Panc1 (cell line): ENCODE results near the gene CTAGE15. TPM values are rescaled to one million over a fixed set of nuclear protein-coding genes. Genes with fewer than 3 reads are reported as not detected.
A peak's percentile ranks its signal among the peaks of the same experiment; 100 is the strongest.
"Not testable (repeated sequence)": the region's sequence is repeated elsewhere in the genome, so short reads cannot be mapped to it uniquely, and the experiment has no call there.

Source experiments
- ATAC-seq: fragments of 200-7000 bp; cut with Tn5 transposase; 2 replicates; pipeline ENCODE4 v1.9.1; 2020; ENCODE audit warnings: mild to moderate bottlenecking, moderate library complexity
- Bru-seq: library from RNA; stranded (reverse); fragments of 400-500 nt; gene quantifications from one replicate; lab custom pipeline; 2021; lab: Mats Ljungman, UMichigan
- BruChase-seq, 2 experiments: library from RNA; stranded (reverse); fragments of 400-500 nt; gene quantifications; one replicate each; lab custom pipeline; 2021; lab: Mats Ljungman, UMichigan
- BruUV-seq: library from RNA; stranded (reverse); fragments of 400-500 nt; replicated peaks from 2 replicates; lab custom pipeline; 2021; lab: Mats Ljungman, UMichigan
- CTCF ChIA-PET: fragments of 300-600 bp; sonication (Branson Sonifier 250); formaldehyde crosslinking; loops from one replicate; lab custom pipeline; 2022; ENCODE audit warnings: antibody characterized with exemption; lab: Charles Lee
- POLR2A ChIA-PET: fragments of 300-600 bp; sonication (Branson Sonifier 250); formaldehyde crosslinking; loops from one replicate; lab custom pipeline; 2022; ENCODE audit warnings: antibody characterized with exemption; lab: Charles Lee
- DNase-seq: peaks from one replicate; pipeline ENCODE4 v3.0.0-alpha.2; 2010; ENCODE audit warnings: low read depth, low spot score
- H3K27ac ChIP-seq: 2 replicates; pipeline ENCODE4 v1.5.1; 2011; ENCODE audit warnings: mild to moderate bottlenecking, low read length, inconsistent platforms
- H3K27me3 ChIP-seq: fragments of 200-500 bp; sonication (Bioruptor generic); 2 replicates; pipeline ENCODE4 v1.6.0; 2014; ENCODE audit warnings: low read length, inconsistent platforms; ENCODE audit not compliant: control insufficient read depth, insufficient read depth
- H3K36me3 ChIP-seq: fragments of 200-500 bp; sonication (Bioruptor generic); 2 replicates; pipeline ENCODE4 v1.5.1; 2014; ENCODE audit warnings: inconsistent platforms, mild to moderate bottlenecking, low read length, moderate library complexity; ENCODE audit not compliant: control insufficient read depth, insufficient read depth
- H3K4me1 ChIP-seq: 2 replicates; pipeline ENCODE4 v1.5.1; 2011; ENCODE audit warnings: inconsistent platforms, mild to moderate bottlenecking, low read length, moderate library complexity; ENCODE audit not compliant: control insufficient read depth, insufficient read depth
- H3K4me3 ChIP-seq, 2 experiments: 2 replicates each; pipeline ENCODE4 v1.5.1; 2011 to 2012; ENCODE audit warnings: low read depth in 2 of 2, low read length in 2 of 2, mild to moderate bottlenecking in 2 of 2, inconsistent platforms in 1 of 2, moderate library complexity in 1 of 2
- H3K9me3 ChIP-seq: fragments of 200-500 bp; sonication (Bioruptor generic); 2 replicates; pipeline ENCODE4 v1.5.1; 2014; ENCODE audit warnings: low read depth, mild to moderate bottlenecking, inconsistent platforms, low read length, moderate library complexity; ENCODE audit not compliant: control insufficient read depth, insufficient read depth
- in situ Hi-C: cut with HindIII; loops from 2 replicates; pipeline ENCODE4 v1.10.0; 2016; ENCODE audit warnings: low sequenced_read_pairs, low pct_unique_long_range_greater_than_20kb
- intact Hi-C: fragments of 100-400 bp; cut with micrococcal nuclease; formaldehyde crosslinking; loops from one replicate; pipeline ENCODE4 v1.10.0; 2022; ENCODE audit not compliant: unreplicated experiment
- long read RNA-seq: library from polyadenylated mRNA; unstranded; transcript quantifications from one replicate; pipeline ENCODE4 v2.0.0, GENCODE V29; 2021; ENCODE audit not compliant: unreplicated experiment
- polyA plus RNA-seq: library from polyadenylated mRNA; unstranded; fragments of >200 nt; gene quantifications from one replicate; pipeline ENCODE4 v1.2.1, GENCODE V29; 2012; ENCODE audit warnings: missing spikeins; ENCODE audit not compliant: insufficient read length
- total RNA-seq: library from RNA; stranded (reverse); gene quantifications from one replicate; pipeline ENCODE4 v1.2.1, GENCODE V29; 2021; ENCODE audit not compliant: unreplicated experiment

The CTAGE15 gene, protein sequence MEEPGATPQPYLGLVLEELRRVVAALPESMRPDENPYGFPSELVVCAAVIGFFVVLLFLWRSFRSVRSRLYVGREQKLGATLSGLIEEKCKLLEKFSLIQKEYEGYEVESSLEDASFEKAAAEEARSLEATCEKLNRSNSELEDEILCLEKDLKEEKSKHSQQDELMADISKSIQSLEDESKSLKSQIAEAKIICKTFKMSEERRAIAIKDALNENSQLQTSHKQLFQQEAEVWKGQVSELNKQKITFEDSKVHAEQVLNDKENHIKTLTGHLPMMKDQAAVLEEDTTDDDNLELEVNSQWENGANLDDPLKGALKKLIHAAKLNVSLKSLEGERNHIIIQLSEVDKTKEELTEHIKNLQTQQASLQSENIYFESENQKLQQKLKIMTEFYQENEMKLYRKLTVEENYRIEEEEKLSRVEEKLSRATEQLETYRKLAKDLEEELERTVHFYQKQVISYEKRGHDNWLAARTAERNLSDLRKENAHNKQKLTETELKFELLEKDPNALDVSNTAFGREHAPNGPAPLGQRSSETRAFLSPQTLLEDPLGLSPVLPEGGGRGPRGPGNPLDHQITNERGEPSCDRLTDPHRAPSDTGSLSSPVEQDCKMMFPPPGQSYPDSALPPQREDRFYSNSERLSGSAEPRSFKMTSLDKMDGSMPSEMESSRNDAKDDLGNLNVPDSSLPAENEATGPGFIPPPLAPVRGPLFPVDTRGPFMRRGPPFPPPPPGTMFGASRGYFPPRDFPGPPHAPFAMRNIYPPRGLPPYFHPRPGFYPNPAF
- 0.46 TPM for total RNA-seq
- polyA plus RNA-seq, result not detected
- Bru-seq, nascent RNA, result percentile 31 among the genes with signal in this experiment
- percentile 41 among the genes with signal in this experiment for BruChase-seq, experiment 1, labeled RNA remaining after a 2-hour chase
- percentile 53 among the genes with signal in this experiment for BruChase-seq, experiment 2, labeled RNA remaining after a 6-hour chase
- long read RNA-seq, result 0 reads

DNA sequence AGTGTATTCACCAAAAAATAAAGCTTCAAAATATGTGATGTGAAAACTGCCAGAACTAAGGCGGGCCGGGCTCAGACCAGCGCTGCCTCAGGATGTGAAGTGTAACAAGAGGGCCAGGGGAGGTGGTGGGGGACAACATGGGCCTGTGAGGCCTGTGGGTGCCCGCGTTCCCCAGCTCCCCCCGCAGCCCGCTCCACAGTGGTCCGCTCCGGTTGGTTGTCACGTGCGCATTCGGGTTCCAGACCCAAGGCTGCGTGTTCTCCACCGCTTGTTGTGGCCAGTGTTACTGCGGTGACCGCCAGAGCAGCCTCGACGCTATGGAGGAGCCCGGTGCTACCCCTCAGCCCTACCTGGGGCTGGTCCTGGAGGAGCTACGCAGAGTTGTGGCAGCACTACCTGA, at the start of gene CTAGE15:
TSS of gene CTAGE15 (plus strand) at position 301 of the 400 bp plus-strand sequence. CDS start at position 318, 17 bp downstream.
- DNase-seq, H3K27ac ChIP-seq, H3K4me3 ChIP-seq, intact Hi-C loops, in situ Hi-C loops, CTCF ChIA-PET, ATAC-seq, H3K36me3 ChIP-seq, BruUV-seq, POLR2A ChIA-PET, H3K9me3 ChIP-seq, H3K4me1 ChIP-seq, H3K27me3 ChIP-seq: not testable (repeated sequence)

DNA sequence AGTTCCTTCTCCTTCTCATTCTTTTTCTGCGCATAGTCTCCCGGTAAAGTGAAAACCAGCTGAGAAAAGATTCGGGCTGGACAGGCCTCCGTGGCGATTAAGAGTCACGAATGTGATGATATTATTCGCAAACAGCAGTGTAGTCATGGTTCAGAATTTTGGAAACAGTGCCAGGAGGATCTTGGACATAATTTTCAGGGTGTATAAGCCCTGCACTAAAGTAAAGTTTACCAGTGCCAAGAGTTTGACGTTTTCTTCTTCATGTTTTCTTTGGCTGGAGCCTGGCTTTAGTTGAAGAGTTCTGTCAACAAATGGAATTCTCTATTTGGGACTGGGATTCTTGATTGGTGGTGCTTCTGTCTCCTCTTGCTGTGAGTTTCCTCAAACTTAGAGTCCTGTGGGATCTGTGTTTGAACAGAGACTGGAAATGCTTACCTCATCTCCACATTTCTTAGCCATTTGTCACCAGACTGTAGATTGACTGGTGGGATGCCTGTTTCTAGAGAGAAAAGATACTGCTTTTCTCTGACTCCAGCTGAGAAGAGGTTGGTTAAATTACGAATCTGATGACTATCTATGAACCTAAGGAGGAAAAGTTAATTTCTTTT, 49.2 kb upstream of the CTAGE15 start:
- DNase-seq, H3K9me3 ChIP-seq, H3K4me1 ChIP-seq, H3K36me3 ChIP-seq, H3K27ac ChIP-seq, H3K27me3 ChIP-seq, CTCF ChIA-PET, intact Hi-C loops, POLR2A ChIA-PET, BruUV-seq, H3K4me3 ChIP-seq, ATAC-seq, in situ Hi-C loops: not testable (repeated sequence)

DNA sequence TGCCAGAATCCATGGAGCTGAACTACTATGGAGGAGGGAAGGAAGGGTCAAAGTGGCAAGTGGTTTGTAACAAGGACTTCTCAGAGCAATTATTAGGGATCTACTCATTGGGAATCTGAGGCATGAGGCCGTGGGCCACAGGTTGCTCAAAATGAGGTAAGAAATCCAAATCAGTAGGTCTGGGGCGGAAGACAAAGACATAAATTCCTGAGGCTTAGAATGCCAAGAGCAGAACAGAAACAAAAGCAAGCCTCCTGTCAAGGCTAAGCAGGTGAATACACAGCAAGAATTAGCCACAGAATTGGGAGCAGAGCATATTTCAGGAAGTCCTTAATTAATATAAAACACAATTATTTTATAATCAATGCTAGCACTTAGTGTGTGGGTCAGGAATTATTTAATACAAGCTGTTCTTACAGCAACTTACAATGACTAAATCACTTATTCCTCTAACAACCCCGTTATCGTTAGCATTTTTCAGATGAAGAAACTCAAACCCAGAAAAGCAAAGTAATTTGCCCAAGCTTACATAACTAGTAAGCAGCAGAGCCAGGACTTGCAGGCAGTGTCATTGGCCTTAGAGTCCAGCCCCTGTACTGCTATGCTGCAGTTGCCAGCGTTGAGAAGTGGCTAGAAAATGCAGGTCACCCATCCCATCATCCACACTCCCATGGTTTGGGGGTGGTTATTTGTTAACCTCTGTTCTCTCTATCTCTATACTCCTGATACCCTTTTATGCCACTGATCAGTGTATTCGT, 40.3 kb upstream of the CTAGE15 start:
- H3K9me3 ChIP-seq, CTCF ChIA-PET, ATAC-seq, intact Hi-C loops, H3K27ac ChIP-seq, DNase-seq, H3K4me1 ChIP-seq, H3K27me3 ChIP-seq, POLR2A ChIA-PET, BruUV-seq, H3K4me3 ChIP-seq, H3K36me3 ChIP-seq, in situ Hi-C loops: not testable (repeated sequence)

DNA sequence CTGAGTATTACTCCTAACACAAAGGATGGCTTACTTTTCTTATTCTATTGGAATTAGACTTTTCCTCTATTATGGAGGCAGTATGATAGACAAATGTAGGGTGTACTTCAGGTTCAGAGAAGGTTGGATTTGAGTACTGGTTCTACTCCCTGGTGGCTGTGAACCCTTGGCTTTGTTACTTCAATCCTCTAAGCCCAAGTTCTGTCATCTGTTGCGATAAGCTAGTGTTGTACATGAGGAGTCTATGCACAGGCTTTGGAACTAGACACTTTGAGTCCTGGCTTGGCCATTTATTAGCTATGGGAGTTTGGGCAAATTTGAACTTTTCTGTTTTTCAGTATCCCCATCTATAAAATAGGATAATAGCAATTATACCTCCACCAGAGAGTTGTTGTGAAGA, 39.7 kb upstream of the CTAGE15 start:
- BruUV-seq, DNase-seq, H3K4me3 ChIP-seq, H3K4me1 ChIP-seq, POLR2A ChIA-PET, ATAC-seq, CTCF ChIA-PET, H3K36me3 ChIP-seq, intact Hi-C loops, H3K27me3 ChIP-seq, H3K27ac ChIP-seq, in situ Hi-C loops, H3K9me3 ChIP-seq: not testable (repeated sequence)

DNA sequence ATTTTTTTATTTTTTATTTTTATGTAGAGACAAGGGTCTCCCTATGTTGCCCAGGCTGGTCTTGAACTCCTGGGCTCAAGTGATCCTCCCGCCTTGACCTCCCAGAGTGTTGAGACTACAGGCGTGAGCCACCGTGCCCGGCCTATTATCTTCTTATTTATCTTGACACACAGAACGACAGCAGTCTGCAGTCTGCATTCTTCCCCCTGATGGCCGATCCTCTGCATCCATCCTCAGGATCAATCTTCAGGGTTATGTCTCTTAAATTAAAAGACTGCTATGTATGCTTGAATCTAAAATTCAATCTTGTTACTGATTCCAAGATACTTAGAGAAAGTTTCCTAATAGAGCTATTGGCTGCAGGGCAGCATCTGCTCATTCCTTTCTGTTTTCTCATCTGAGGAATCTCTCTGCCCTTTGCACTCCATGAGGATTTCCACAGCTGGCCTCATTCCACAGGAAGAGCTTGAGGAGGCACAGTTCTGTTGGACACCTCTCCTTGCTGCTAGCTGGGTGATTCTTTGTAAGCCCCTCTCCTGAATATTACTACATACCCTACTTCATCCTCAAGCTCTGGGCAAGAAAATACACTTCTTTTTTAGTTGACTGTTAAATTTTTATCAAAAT, 38.3 kb upstream of the CTAGE15 start:
- H3K4me1 ChIP-seq, DNase-seq, ATAC-seq, CTCF ChIA-PET, intact Hi-C loops, POLR2A ChIA-PET, H3K9me3 ChIP-seq, H3K27me3 ChIP-seq, H3K4me3 ChIP-seq, H3K36me3 ChIP-seq, BruUV-seq, H3K27ac ChIP-seq, in situ Hi-C loops: not testable (repeated sequence)

DNA sequence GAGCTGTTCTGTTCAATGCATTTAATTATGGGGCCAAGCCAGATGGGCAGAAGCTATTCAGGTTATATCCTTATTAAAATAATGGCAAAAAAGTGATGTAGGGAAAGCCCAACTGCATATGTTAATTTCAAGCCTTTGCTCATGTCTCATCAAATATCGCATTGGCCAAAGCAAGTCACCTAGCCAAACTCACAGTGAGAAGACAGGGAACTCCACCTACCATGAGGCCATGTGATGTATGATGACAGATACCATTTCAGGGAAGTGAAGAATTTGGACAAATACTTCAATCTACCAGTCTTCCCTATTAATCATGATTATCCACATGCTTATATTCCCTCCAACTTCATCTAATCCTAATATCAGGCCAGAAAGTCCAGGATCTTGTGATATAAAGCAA, 35.2 kb upstream of the CTAGE15 start:
- H3K4me1 ChIP-seq, CTCF ChIA-PET, BruUV-seq, H3K4me3 ChIP-seq, H3K27ac ChIP-seq, H3K36me3 ChIP-seq, intact Hi-C loops, POLR2A ChIA-PET, ATAC-seq, DNase-seq, H3K9me3 ChIP-seq, in situ Hi-C loops, H3K27me3 ChIP-seq: not testable (repeated sequence)
